CD4-positive, alpha-beta T cell (primary cell): ENCODE data around the gene PHETA2. TPM values are rescaled to one million over a fixed set of nuclear protein-coding genes. Genes with fewer than 3 reads are reported as not detected.

Source experiments
- ATAC-seq: fragments of 200-7000 bp; cut with Tn5 transposase; one replicate; pipeline ENCODE4 v1.10.0; 2022; ENCODE audit warnings: mild to moderate bottlenecking; ENCODE audit not compliant: poor library complexity
- CTCF ChIA-PET: fragments of 350-600 bp; sonication (Branson Sonifier 250); formaldehyde crosslinking; loops from one replicate; lab custom pipeline; 2021; ENCODE audit warnings: antibody characterized with exemption, inconsistent platforms; lab: Charles Lee
- POLR2A ChIA-PET: fragments of 350-600 bp; sonication (Branson Sonifier 250); formaldehyde crosslinking; loops from one replicate; lab custom pipeline; 2021; ENCODE audit warnings: antibody characterized with exemption, inconsistent platforms; lab: Charles Lee
- DNase-seq, 14 experiments: peaks; one replicate each; pipeline ENCODE4 v3.0.0-alpha.2; 2013 to 2020; ENCODE audit warnings: mixed read lengths in 2 of 14
- H3K27ac ChIP-seq, 2 donors: one replicate each; pipeline versions ENCODE4 v1.5.1 to v1.7.0; 2013; ENCODE audit warnings: low read length in 2 of 2, low read depth in 1 of 2, mild to moderate bottlenecking in 1 of 2
- H3K27me3 ChIP-seq, 2 experiments: 1 replicate in 1 of 2; 2 replicates in 1 of 2; pipeline versions ENCODE4 v1.6.1 to v1.7.0; 2013; ENCODE audit warnings: low read length in 2 of 2, control low read depth in 1 of 2, mild to moderate bottlenecking in 1 of 2, moderate library complexity in 1 of 2; ENCODE audit not compliant: insufficient read depth in 2 of 2, control insufficient read depth in 1 of 2
- H3K36me3 ChIP-seq: one replicate; pipeline ENCODE4 v1.6.1; 2013; ENCODE audit warnings: low read length, control low read depth; ENCODE audit not compliant: insufficient read depth
- H3K4me1 ChIP-seq: one replicate; pipeline ENCODE4 v1.6.1; 2013; ENCODE audit warnings: low read length, control low read depth; ENCODE audit not compliant: insufficient read depth
- H3K4me3 ChIP-seq: one replicate; pipeline ENCODE4 v1.5.1; 2013; ENCODE audit warnings: mild to moderate bottlenecking, low read length, moderate library complexity
- H3K9me3 ChIP-seq, 2 experiments: 1 replicate in 1 of 2; 2 replicates in 1 of 2; pipeline versions ENCODE4 v1.6.1 to v1.7.0; 2013; ENCODE audit warnings: low read length in 2 of 2, mild to moderate bottlenecking in 2 of 2, control low read depth in 1 of 2, moderate library complexity in 1 of 2; ENCODE audit not compliant: control insufficient read depth in 1 of 2, insufficient read depth in 1 of 2
- H3K27ac Mint-ChIP-seq: one replicate; pipeline ENCODE4 v1.8.0; 2020; ENCODE audit warnings: mixed read lengths
- H3K27me3 Mint-ChIP-seq: one replicate; pipeline ENCODE4 v1.8.0; 2021; ENCODE audit warnings: mixed read lengths
- H3K36me3 Mint-ChIP-seq: one replicate; pipeline ENCODE4 v1.8.0; 2021; ENCODE audit warnings: low read depth, mixed read lengths
- H3K4me1 Mint-ChIP-seq: one replicate; pipeline ENCODE4 v1.8.0; 2021; ENCODE audit warnings: low read depth, mixed read lengths
- H3K4me3 Mint-ChIP-seq: one replicate; pipeline ENCODE4 v1.8.0; 2020; ENCODE audit warnings: mild to moderate bottlenecking, mixed read lengths
- H3K9me3 Mint-ChIP-seq: one replicate; pipeline ENCODE4 v1.8.0; 2020; ENCODE audit warnings: mixed read lengths
- intact Hi-C, 2 experiments: fragments of 100-400 bp; cut with DNase I in 1 of 2; cut with micrococcal nuclease in 1 of 2; formaldehyde crosslinking; loops; one replicate each; pipeline versions ENCODE4 v1.15.1 to v1.9.0; 2023 to 2025; cut with DNase I, micrococcal nuclease
- total RNA-seq, 174 experiments: library from RNA in 2 of 174; stranded (reverse) in 2 of 174; gene quantifications; one replicate each; pipeline ENCODE4 v1.2.3 and lab custom pipeline; 2021 to 2026
- TF ChIP-seq, protein P1 (sequence below): fragments of 200-600 bp; IDR thresholded peaks from one replicate; pipeline ENCODE4 v1.8.0; 2022; ENCODE audit warnings: antibody characterized with exemption, mild to moderate bottlenecking

Gene PHETA2
- total RNA-seq, 2 experiments from 2014 or later: 0.27 to 0.42 TPM

DNA sequence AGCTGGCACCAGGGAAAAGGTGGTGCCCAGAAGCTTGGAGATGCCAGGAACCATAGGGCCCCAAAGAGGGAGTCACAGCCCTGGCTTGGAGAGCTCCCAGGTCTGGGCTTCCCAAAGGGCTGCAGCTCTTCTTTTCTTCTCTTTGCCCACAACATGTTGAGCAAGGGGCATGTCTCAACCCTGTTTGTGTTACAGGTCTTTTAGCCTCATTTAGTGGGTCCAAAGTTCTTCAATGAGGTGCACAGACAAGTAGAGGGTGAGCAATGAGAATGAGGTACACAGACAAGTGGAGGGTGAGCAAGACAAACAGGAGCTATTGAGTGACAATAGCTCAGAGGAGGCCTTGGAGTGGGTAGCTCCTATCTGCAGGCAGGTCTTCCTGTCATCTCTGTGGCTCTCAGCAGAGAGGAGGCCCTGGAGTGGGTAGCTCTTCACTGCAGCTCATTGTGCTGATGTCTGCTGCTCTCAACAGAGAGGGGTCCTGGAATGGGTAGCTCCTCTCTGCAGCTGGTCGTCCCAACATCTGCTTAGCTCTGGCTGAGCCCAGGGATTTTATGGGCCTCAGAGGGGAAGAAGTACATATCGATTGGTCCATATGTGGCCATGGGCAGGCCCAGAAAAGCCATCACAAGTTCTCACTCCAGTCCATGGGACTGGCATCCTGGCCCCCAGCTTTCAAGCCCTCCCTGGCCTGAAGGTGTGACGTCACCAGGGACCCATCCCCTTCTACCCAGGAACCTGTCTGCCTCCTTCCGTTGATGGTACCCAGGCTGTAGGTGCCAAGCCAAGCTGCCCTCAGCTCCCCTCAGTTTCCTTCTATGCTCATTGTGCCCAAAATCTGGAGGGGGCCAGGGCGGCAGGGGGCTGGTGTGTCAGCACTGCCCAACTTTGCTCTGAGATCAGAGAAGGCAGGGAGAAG, 40.5 kb upstream of the PHETA2 start:
- intact Hi-C loops: no loop called here
- CTCF ChIA-PET: no interaction called here

DNA sequence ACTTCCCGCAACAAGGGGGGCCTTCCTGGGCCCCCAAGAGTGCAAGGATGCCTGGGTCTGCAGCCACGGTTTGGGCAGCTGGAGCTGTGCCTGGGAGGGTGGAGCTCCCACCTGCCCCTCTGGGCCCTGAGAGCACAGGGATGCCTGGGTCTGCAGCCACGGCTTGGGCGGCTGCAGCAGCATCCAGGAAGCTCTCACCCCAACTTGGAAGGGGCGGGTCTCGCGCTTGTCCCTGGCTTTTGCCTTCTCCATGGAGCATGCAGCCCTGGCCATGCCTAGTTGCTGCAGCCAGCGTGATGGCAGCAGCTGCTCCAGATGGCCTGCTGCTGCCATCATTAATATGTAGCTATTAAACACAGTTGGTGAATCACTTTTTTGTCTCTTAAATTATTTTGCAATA, 38.8 kb upstream of the PHETA2 start:
- peaks cover 11% of the 10 kb centered on the region for H3K4me1 ChIP-seq
- POLR2A ChIA-PET: interaction anchor here (0.6 kb wide), 2 partner anchors 47 to 161 kb away, joined by 3 to 4 read pairs; no protein-coding TSS in a partner anchor
- CTCF ChIA-PET: no interaction called here
- H3K4me3 Mint-ChIP-seq: no peak overlapping the region
- intact Hi-C loops: no loop called here
- TF ChIP-seq, protein P1, sequence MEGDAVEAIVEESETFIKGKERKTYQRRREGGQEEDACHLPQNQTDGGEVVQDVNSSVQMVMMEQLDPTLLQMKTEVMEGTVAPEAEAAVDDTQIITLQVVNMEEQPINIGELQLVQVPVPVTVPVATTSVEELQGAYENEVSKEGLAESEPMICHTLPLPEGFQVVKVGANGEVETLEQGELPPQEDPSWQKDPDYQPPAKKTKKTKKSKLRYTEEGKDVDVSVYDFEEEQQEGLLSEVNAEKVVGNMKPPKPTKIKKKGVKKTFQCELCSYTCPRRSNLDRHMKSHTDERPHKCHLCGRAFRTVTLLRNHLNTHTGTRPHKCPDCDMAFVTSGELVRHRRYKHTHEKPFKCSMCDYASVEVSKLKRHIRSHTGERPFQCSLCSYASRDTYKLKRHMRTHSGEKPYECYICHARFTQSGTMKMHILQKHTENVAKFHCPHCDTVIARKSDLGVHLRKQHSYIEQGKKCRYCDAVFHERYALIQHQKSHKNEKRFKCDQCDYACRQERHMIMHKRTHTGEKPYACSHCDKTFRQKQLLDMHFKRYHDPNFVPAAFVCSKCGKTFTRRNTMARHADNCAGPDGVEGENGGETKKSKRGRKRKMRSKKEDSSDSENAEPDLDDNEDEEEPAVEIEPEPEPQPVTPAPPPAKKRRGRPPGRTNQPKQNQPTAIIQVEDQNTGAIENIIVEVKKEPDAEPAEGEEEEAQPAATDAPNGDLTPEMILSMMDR: no peak
- ATAC-seq (no peak), DNase-seq (no peak)
- H3K27ac Mint-ChIP-seq: no peak overlapping the region
- no peak overlapping the region for H3K4me3 ChIP-seq
- H3K36me3 Mint-ChIP-seq: peaks cover 5% of the 10 kb centered on the region
- H3K27me3 Mint-ChIP-seq: no peaks in the 10 kb centered on the region
- H3K9me3 Mint-ChIP-seq: peaks cover 3% of the 10 kb centered on the region
- H3K27ac ChIP-seq: no peak overlapping the region
- peaks cover 0 to 21% of the 10 kb centered on the region in 2 experiments for H3K9me3 ChIP-seq
- H3K27me3 ChIP-seq: no peaks in the 10 kb centered on the region
- H3K4me1 Mint-ChIP-seq: peaks cover 5% of the 10 kb centered on the region
- no peaks in the 10 kb centered on the region for H3K36me3 ChIP-seq

More for the DNA sequence above, 40.5 kb upstream of the PHETA2 start:
- Histone ChIP-seq H3K4me3 (no peak overlapping the region), H3K36me3 (no peaks in the 10 kb centered on the region), H3K9me3 (peaks cover 0 to 21% of the 10 kb centered on the region in 2 experiments), H3K4me1 (peaks cover 11% of the 10 kb centered on the region), H3K27ac (no peak overlapping the region), H3K27me3 (no peaks in the 10 kb centered on the region)
- Mint-ChIP-seq H3K9me3 (peaks cover 3% of the 10 kb centered on the region), H3K36me3 (peaks cover 5% of the 10 kb centered on the region), H3K4me3 (no peak overlapping the region), H3K27me3 (no peaks in the 10 kb centered on the region), H3K4me1 (peaks cover 5% of the 10 kb centered on the region), H3K27ac (no peak overlapping the region)
- POLR2A ChIA-PET: interaction anchor here (0.6 to 1.2 kb wide), 2 partner anchors 34 to 58 kb away, joined by 3 read pairs; partner anchors contain the start of gene WBP2NL
- DNase-seq (no peak), ATAC-seq (no peak)
- TF ChIP-seq, protein P1: no peak

DNA sequence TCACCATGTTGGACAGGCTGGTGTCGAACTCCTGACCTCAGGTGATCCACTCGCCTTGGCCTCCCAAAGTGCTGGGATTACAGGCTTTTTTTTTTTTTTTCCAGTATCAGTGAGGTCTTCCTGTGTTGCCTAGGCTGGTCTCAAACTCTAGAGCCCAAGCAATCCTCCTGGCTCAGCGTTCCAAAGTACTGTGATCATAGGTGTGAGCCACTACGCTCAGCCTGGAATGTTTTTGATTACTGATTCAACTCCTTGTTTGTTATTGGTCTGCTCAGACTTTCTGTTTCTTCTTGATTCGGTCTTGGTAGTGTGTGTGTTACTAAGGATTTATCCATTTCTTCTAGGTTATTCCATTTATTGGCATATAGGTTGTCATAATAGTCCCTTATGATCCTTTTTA, 34.8 kb upstream of the PHETA2 start:
- intact Hi-C loops: no loop called here
- Histone ChIP-seq H3K4me3 (no peak overlapping the region), H3K27me3 (no peaks in the 10 kb centered on the region), H3K27ac (no peak overlapping the region), H3K4me1 (no peaks in the 10 kb centered on the region), H3K36me3 (no peaks in the 10 kb centered on the region), H3K9me3 (peaks cover 11 to 18% of the 10 kb centered on the region in 2 experiments)
- H3K9me3 Mint-ChIP-seq: peaks cover 9% of the 10 kb centered on the region
- H3K4me3 Mint-ChIP-seq: no peak overlapping the region
- H3K27ac Mint-ChIP-seq: no peak overlapping the region
- no peak for ATAC-seq
- peaks cover 12% of the 10 kb centered on the region for H3K36me3 Mint-ChIP-seq
- DNase-seq: no peak
- ChIA-PET POLR2A (no interaction called here), CTCF (no interaction called here)
- H3K4me1 Mint-ChIP-seq: no peaks in the 10 kb centered on the region
- no peaks in the 10 kb centered on the region for H3K27me3 Mint-ChIP-seq
- TF ChIP-seq, protein P1: no peak
